KMS-11 (cell line): Measurements from ENCODE around the gene FRAS1.

Experiments used
- H2AFZ ChIP-seq: fragments of 200-600 bp; sonication (generic); 2 replicates; pipeline ENCODE4 v1.6.1; 2016; ENCODE audit warnings: antibody characterized with exemption, mixed run types, low read depth
- H3K27ac ChIP-seq: fragments of 200-600 bp; sonication (generic); 2 replicates; pipeline ENCODE4 v1.6.1; 2016; ENCODE audit warnings: mild to moderate bottlenecking, mixed run types
- H3K27me3 ChIP-seq: fragments of 200-600 bp; sonication (generic); 2 replicates; pipeline ENCODE4 v1.6.1; 2017; ENCODE audit warnings: mild to moderate bottlenecking, low read depth, mixed run types, moderate library complexity; ENCODE audit not compliant: insufficient read depth
- H3K36me3 ChIP-seq: fragments of 200-600 bp; sonication (generic); 2 replicates; pipeline ENCODE4 v1.6.1; 2017; ENCODE audit warnings: mild to moderate bottlenecking, mixed run types; ENCODE audit not compliant: insufficient read depth
- H3K4me1 ChIP-seq: fragments of 200-600 bp; sonication (generic); 2 replicates; pipeline ENCODE4 v1.6.1; 2016; ENCODE audit warnings: mild to moderate bottlenecking, low read depth, mixed run types; ENCODE audit not compliant: poor library complexity, severe bottlenecking
- H3K4me2 ChIP-seq: fragments of 200-600 bp; sonication (generic); 2 replicates; pipeline ENCODE4 v1.7.0; 2016; ENCODE audit warnings: mild to moderate bottlenecking, mixed run types
- H3K4me3 ChIP-seq: fragments of 200-600 bp; sonication (generic); IDR thresholded peaks from 2 replicates; pipeline ENCODE4 v1.6.1; 2017; ENCODE audit warnings: low read depth, low read length, mixed read lengths; ENCODE audit not compliant: insufficient read depth
- H3K79me2 ChIP-seq: fragments of 200-600 bp; sonication (generic); 2 replicates; pipeline ENCODE4 v1.6.1; 2016; ENCODE audit warnings: low read depth, mixed run types; ENCODE audit not compliant: insufficient read depth
- H3K9ac ChIP-seq: fragments of 200-600 bp; sonication (generic); 2 replicates; pipeline ENCODE4 v1.6.1; 2016; ENCODE audit warnings: mild to moderate bottlenecking, mixed run types
- H4K20me1 ChIP-seq: fragments of 200-600 bp; sonication (generic); 2 replicates; pipeline ENCODE4 v1.6.1; 2016; ENCODE audit warnings: mild to moderate bottlenecking, mixed run types; ENCODE audit not compliant: insufficient read depth
- TF ChIP-seq, protein P1 (sequence below): fragments of 200-600 bp; sonication (generic); conservative IDR thresholded peaks from 2 replicates; pipeline ENCODE4 v1.6.1; 2017; ENCODE audit warnings: low read depth, mild to moderate bottlenecking, antibody characterized with exemption, low read length, moderate library complexity, mixed read lengths

FRAS1 gene

DNA sequence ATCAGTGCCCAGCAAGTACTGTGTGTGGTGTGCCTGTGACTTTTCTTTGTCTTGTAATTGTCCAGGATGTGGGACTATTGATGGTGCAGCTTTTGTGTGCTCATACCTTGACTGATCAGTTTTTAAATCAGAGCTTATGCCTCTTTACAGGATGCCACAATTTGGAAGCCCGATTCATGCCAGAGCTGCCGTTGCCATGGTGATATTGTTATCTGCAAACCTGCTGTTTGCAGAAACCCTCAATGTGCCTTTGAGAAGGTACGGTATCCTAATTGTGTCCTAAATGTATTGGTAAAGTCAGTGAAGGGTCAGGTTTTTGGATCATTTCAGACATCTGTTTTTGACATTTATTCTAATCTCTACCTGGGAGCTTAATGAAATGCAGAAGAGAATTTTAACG is 180.2 kb downstream of the FRAS1 start:
- TF ChIP-seq, protein P1, sequence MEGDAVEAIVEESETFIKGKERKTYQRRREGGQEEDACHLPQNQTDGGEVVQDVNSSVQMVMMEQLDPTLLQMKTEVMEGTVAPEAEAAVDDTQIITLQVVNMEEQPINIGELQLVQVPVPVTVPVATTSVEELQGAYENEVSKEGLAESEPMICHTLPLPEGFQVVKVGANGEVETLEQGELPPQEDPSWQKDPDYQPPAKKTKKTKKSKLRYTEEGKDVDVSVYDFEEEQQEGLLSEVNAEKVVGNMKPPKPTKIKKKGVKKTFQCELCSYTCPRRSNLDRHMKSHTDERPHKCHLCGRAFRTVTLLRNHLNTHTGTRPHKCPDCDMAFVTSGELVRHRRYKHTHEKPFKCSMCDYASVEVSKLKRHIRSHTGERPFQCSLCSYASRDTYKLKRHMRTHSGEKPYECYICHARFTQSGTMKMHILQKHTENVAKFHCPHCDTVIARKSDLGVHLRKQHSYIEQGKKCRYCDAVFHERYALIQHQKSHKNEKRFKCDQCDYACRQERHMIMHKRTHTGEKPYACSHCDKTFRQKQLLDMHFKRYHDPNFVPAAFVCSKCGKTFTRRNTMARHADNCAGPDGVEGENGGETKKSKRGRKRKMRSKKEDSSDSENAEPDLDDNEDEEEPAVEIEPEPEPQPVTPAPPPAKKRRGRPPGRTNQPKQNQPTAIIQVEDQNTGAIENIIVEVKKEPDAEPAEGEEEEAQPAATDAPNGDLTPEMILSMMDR, result no peak
- Histone ChIP-seq H3K27me3 (no peaks in the 10 kb centered on the region), H3K79me2 (no peaks in the 10 kb centered on the region), H3K4me1 (no peaks in the 10 kb centered on the region), H3K27ac (no peak overlapping the region), H3K4me3 (no peak overlapping the region), H3K4me2 (no peak overlapping the region), H3K9ac (no peak overlapping the region), H2AFZ (no peak overlapping the region), H4K20me1 (no peaks in the 10 kb centered on the region), H3K36me3 (no peaks in the 10 kb centered on the region)

DNA sequence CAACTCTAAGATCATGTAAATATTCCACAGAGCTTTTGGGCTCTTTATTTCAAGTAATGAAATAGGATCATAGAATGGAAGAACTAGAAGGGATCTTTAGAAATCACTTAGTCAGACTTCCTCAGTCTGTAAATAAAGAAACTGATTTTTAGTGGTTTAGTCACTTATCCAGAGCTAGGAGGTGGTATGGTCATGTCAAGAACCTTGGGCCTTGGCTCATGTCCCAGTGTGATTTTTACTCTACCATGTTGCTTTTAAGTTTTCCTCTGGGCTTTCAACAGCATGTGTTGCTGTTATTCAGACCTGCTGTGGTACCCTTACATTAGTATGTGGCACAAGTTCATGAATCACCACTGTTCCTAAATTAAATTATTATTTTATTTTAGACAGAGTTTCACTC is 184.9 kb downstream of the FRAS1 start:
- Histone ChIP-seq H3K4me2 (no peak overlapping the region), H3K79me2 (no peaks in the 10 kb centered on the region), H3K27ac (no peak overlapping the region), H3K36me3 (no peaks in the 10 kb centered on the region), H4K20me1 (no peaks in the 10 kb centered on the region), H2AFZ (no peak overlapping the region), H3K27me3 (no peaks in the 10 kb centered on the region), H3K4me3 (no peak overlapping the region), H3K9ac (no peak overlapping the region), H3K4me1 (no peaks in the 10 kb centered on the region)
- TF ChIP-seq, protein P1, result no peak

DNA sequence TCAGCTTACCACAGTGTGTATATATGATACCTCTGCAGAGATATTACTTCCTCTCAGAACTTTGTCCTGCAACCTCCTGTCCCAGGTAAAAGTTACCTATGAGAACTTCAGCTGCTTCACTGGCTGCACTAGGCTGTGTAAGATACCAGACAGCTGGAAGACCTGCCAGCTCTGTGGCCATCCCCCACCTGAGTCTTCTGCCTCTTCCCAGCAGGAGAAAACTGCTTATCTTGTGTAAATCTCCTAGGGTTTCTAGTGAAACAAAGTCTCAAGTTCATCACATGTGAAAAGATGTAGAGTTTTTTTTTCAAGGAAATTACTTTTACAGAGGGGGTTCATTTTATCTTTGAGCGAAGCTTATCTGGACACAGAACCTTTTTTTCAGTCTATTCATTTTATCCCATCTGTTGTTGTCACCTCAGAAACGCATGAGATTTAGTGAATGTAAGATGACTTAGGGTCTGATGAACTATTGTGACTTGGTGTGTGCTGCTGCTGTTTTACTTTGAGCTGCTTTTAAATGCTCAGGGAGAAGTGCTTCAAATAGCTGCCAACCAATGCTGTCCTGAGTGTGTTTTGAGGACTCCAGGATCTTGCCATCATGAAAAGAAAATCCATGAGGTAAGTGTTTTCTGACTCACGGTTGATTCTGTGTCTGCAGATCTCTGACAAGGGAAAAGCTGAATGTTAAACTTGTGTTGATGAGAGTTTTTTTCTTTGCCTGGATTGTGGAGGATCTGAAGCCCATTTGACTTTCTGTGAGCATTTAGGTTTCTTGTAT is 187.8 kb downstream of the FRAS1 start:
- Histone ChIP-seq H3K27me3 (no peaks in the 10 kb centered on the region), H3K9ac (no peak overlapping the region), H3K36me3 (no peaks in the 10 kb centered on the region), H3K4me1 (no peaks in the 10 kb centered on the region), H3K4me2 (no peak overlapping the region), H3K79me2 (no peaks in the 10 kb centered on the region), H3K4me3 (no peak overlapping the region), H4K20me1 (no peaks in the 10 kb centered on the region), H3K27ac (no peak overlapping the region), H2AFZ (no peak overlapping the region)
- TF ChIP-seq, protein P1, result no peak

DNA sequence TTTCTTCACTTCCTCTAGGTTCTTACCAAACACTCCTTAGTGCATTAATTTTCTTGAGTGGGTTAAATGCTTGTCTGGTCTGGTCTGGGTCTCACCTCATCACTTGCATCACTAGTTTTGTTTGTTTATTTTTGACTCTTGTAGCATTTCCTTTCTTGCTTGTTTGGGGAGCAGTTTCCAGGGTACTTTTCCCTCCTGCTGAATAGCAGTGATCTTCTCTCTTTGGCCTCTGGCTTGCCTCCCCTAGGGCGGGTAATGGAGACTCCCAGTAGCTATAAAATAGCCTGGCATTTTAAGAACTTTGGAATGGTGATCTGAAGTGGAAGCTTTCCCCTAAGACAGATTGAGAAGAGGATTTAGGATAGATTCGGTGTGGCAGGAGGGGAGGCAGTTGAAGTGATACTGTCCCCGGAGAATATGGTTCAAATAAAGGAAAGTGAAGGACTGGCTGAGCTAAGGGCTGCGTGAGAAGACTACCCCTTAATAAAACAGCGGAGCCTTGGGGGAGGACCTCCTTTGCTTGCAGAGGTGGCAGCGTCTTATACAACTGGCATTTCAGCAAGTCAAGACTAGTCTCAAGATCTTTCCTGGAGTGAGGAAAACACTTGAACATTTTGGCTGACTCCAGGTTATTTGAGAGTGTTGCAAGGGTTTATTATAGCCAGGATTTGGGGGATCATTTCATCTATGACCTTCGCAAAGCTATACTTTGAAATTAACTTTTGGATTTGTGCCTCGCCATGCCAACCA is 190.6 kb downstream of the FRAS1 start:
- Histone ChIP-seq H3K4me1 (no peaks in the 10 kb centered on the region), H3K9ac (no peak overlapping the region), H2AFZ (no peak overlapping the region), H3K79me2 (no peaks in the 10 kb centered on the region), H3K36me3 (no peaks in the 10 kb centered on the region), H3K27me3 (no peaks in the 10 kb centered on the region), H3K27ac (no peak overlapping the region), H4K20me1 (no peaks in the 10 kb centered on the region), H3K4me3 (no peak overlapping the region), H3K4me2 (no peak overlapping the region)
- TF ChIP-seq, protein P1, result no peak
